IMR-90 (cell line): ENCODE results near the gene RIN1. TPM values are rescaled to one million over a fixed set of nuclear protein-coding genes. Genes with fewer than 3 reads are reported as not detected.

Source experiments
- ATAC-seq: fragments of 200-7000 bp; cut with Tn5 transposase; 2 replicates; pipeline ENCODE4 v1.9.1; 2020; ENCODE audit warnings: low read depth, mild to moderate bottlenecking, moderate library complexity
- BruUV-seq: library from RNA; stranded (reverse); fragments of 400-500 nt; replicated peaks from 2 replicates; lab custom pipeline; 2021; lab: Mats Ljungman, UMichigan
- CTCF ChIA-PET: fragments of 300-600 bp; formaldehyde crosslinking; extraction: SDS; loops from one replicate; lab custom pipeline; 2021; ENCODE audit warnings: antibody characterized with exemption; lab: Yijun Ruan, JAX
- POLR2A ChIA-PET: fragments of 300-600 bp; sonication (Branson Sonifier 250); formaldehyde crosslinking; loops from one replicate; lab custom pipeline; 2022; ENCODE audit warnings: antibody characterized with exemption; ENCODE audit not compliant: unreplicated experiment; lab: Charles Lee
- DNase-seq: peaks from one replicate; pipeline ENCODE4 v3.0.0; 2013
- H2AFZ ChIP-seq: replicated peaks from 2 replicates; pipeline ENCODE3; 2013; ENCODE audit warnings: low read length, mild to moderate bottlenecking; ENCODE audit not compliant: poor library complexity
- H2AK5ac ChIP-seq: 2 replicates; pipeline ENCODE4 v1.6.1; 2013; ENCODE audit warnings: low read depth, low read length, inconsistent platforms
- H2AK9ac ChIP-seq: replicated peaks from 2 replicates; pipeline ENCODE3; 2013; ENCODE audit warnings: mild to moderate bottlenecking, low read depth, low read length, moderate library complexity; ENCODE audit not compliant: poor library complexity
- H2BK120ac ChIP-seq: 2 replicates; pipeline ENCODE4 v1.6.1; 2013; ENCODE audit warnings: low read depth, low read length, inconsistent platforms
- H2BK15ac ChIP-seq: 3 replicates; pipeline ENCODE4 v1.6.1; 2013; ENCODE audit warnings: low read depth, low read length, inconsistent platforms
- H2BK20ac ChIP-seq: 2 replicates; pipeline ENCODE4 v1.6.1; 2013; ENCODE audit warnings: low read depth, mild to moderate bottlenecking, inconsistent platforms, low read length, moderate library complexity
- H2BK5ac ChIP-seq: 2 replicates; pipeline ENCODE4 v1.6.1; 2013; ENCODE audit warnings: mild to moderate bottlenecking, low read depth, low read length, inconsistent platforms; ENCODE audit not compliant: poor library complexity, severe bottlenecking
- H3K14ac ChIP-seq: replicated peaks from 2 replicates; pipeline ENCODE4 v1.6.1; 2013; ENCODE audit warnings: low read depth, low read length, inconsistent platforms
- H3K18ac ChIP-seq: 2 replicates; pipeline ENCODE4 v1.6.1; 2013; ENCODE audit warnings: low read depth, low read length, control low read depth
- H3K23ac ChIP-seq: 2 replicates; pipeline ENCODE4 v1.6.1; 2013; ENCODE audit warnings: low read depth, low read length, inconsistent platforms
- H3K27ac ChIP-seq: 2 replicates; pipeline ENCODE4 v1.5.1; 2013; ENCODE audit warnings: mild to moderate bottlenecking, control low read depth, low read length; ENCODE audit not compliant: insufficient read depth
- H3K27me3 ChIP-seq: 2 replicates; pipeline ENCODE4 v1.6.1; 2013; ENCODE audit warnings: low read length; ENCODE audit not compliant: control insufficient read depth, insufficient read depth
- H3K36me3 ChIP-seq: 2 replicates; pipeline ENCODE4 v1.6.1; 2013; ENCODE audit warnings: low read length, mixed read lengths; ENCODE audit not compliant: control insufficient read depth, insufficient read depth
- H3K4ac ChIP-seq: 2 replicates; pipeline ENCODE4 v1.6.1; 2013; ENCODE audit warnings: low read depth, low read length, inconsistent platforms
- H3K4me1 ChIP-seq: 2 replicates; pipeline ENCODE4 v1.6.1; 2013; ENCODE audit warnings: low read length, mixed read lengths; ENCODE audit not compliant: control insufficient read depth, insufficient read depth
- H3K4me2 ChIP-seq: 2 replicates; pipeline ENCODE4 v1.6.1; 2013; ENCODE audit warnings: low read depth, mild to moderate bottlenecking, control low read depth, low read length, moderate library complexity
- H3K4me3 ChIP-seq: 2 replicates; pipeline ENCODE4 v1.5.1; 2013; ENCODE audit warnings: low read depth, mild to moderate bottlenecking, control low read depth, low read length, moderate library complexity; ENCODE audit not compliant: insufficient read depth
- H3K56ac ChIP-seq: 2 replicates; pipeline ENCODE4 v1.6.1; 2013; ENCODE audit warnings: low read length, inconsistent platforms; ENCODE audit not compliant: insufficient read depth; ENCODE audit errors: extremely low read depth
- H3K79me1 ChIP-seq, 2 experiments: 2 replicates each; pipeline ENCODE4 v1.6.1; 2013; ENCODE audit warnings: low read length in 2 of 2, inconsistent platforms in 1 of 2, low read depth in 1 of 2
- H3K9ac ChIP-seq: 2 replicates; pipeline ENCODE4 v1.6.1; 2013; ENCODE audit warnings: low read depth, low read length, control low read depth
- H3K9me1 ChIP-seq: 2 replicates; pipeline ENCODE4 v1.6.1; 2013; ENCODE audit warnings: low read length, inconsistent platforms; ENCODE audit not compliant: insufficient read depth
- H3K9me3 ChIP-seq: 2 replicates; pipeline ENCODE4 v1.6.1; 2013; ENCODE audit warnings: low read length; ENCODE audit not compliant: control insufficient read depth, insufficient read depth
- H4K20me1 ChIP-seq: 2 replicates; pipeline ENCODE4 v1.6.1; 2013; ENCODE audit warnings: low read length, inconsistent platforms; ENCODE audit not compliant: insufficient read depth
- H4K5ac ChIP-seq: 2 replicates; pipeline ENCODE4 v1.6.1; 2013; ENCODE audit warnings: mild to moderate bottlenecking, low read depth, low read length, control low read depth
- H4K8ac ChIP-seq, 2 experiments: 2 replicates each; pipeline ENCODE4 v1.6.1; 2013; ENCODE audit warnings: low read depth in 2 of 2, low read length in 2 of 2, control low read depth in 1 of 2, inconsistent platforms in 1 of 2
- H4K91ac ChIP-seq: 2 replicates; pipeline ENCODE4 v1.6.1; 2013; ENCODE audit warnings: low read depth, low read length, inconsistent platforms; ENCODE audit not compliant: insufficient read depth
- BHLHE40 ChIP-seq: fragments of 150-350 bp; IDR thresholded peaks from 2 replicates; pipeline ENCODE4 v1.6.1; 2016; ENCODE audit warnings: mild to moderate bottlenecking, low read depth, low read length
- CEBPB ChIP-seq: IDR thresholded peaks from 2 replicates; pipeline ENCODE4 v1.6.1; 2012; ENCODE audit warnings: low read depth, low read length, improper control_type of control experiment
- CHD1 ChIP-seq: IDR thresholded peaks from 2 replicates; pipeline ENCODE4 v1.6.1; 2012; ENCODE audit warnings: low read depth, low read length, improper control_type of control experiment
- FOS ChIP-seq: fragments of 150-350 bp; IDR thresholded peaks from 2 replicates; pipeline ENCODE4 v1.6.1; 2016; ENCODE audit warnings: low read depth, low read length
- MAFK ChIP-seq: IDR thresholded peaks from 2 replicates; pipeline ENCODE4 v1.6.1; 2012; ENCODE audit warnings: low read depth, low read length, improper control_type of control experiment
- NFE2L2 ChIP-seq: fragments of 150-350 bp; IDR thresholded peaks from 2 replicates; pipeline ENCODE4 v1.6.1; 2016; ENCODE audit warnings: low read depth, mild to moderate bottlenecking, low read length
- POLR2A ChIP-seq: IDR thresholded peaks from 2 replicates; pipeline ENCODE4 v1.6.1; 2012; ENCODE audit warnings: mild to moderate bottlenecking, low read depth, low read length
- RAD21 ChIP-seq: IDR thresholded peaks from 2 replicates; pipeline ENCODE4 v1.6.1; 2012; ENCODE audit warnings: low read length, improper control_type of control experiment
- RCOR1 ChIP-seq: IDR thresholded peaks from 2 replicates; pipeline ENCODE4 v1.6.1; 2012; ENCODE audit warnings: mild to moderate bottlenecking, low read length, improper control_type of control experiment; ENCODE audit not compliant: insufficient replicate concordance
- RFX5 ChIP-seq: IDR thresholded peaks from 2 replicates; pipeline ENCODE4 v1.8.0; 2012; ENCODE audit warnings: low read depth, mild to moderate bottlenecking, low read length, moderate library complexity
- SMC3 ChIP-seq: fragments of 150-350 bp; IDR thresholded peaks from 2 replicates; pipeline ENCODE4 v1.6.1; 2016; ENCODE audit warnings: low read depth, mild to moderate bottlenecking, antibody characterized with exemption, low read length, moderate library complexity
- WGBS, 2 experiments: methylation state at CpG; one replicate each; pipeline versions ENCODE4 v1.1.5 to v1.1.7; 2013; ENCODE audit warnings: missing lambda C conversion rate in 2 of 2; ENCODE audit not compliant: insufficient read length in 1 of 2; ENCODE audit errors: extremely low coverage in 2 of 2; 5-methylcytosine and 5-hydroxymethylcytosine counted together
- dilution Hi-C: fragments of 300-500 bp; cut with HindIII; formaldehyde crosslinking; loops from one replicate; pipeline ENCODE4 v1.14.3; 2018; ENCODE audit warnings: low sequenced_read_pairs; ENCODE audit not compliant: unreplicated experiment
- in situ Hi-C: fragments of 300-500 bp; cut with MboI; formaldehyde crosslinking; loops from 3 replicates; pipeline ENCODE4 v1.14.3; 2019; ENCODE audit warnings: low sequenced_read_pairs, inconsistent platforms, mixed read lengths
- intact Hi-C: fragments of 100-400 bp; cut with micrococcal nuclease; formaldehyde crosslinking; loops from 2 replicates; pipeline ENCODE4 v1.10.0; 2022
- polyA plus RNA-seq, 3 experiments: library from polyadenylated mRNA; depleted of rRNA; stranded (reverse); fragments of >200 nt; gene quantifications; 2 replicates each; pipeline ENCODE4 v1.2.3, GENCODE V29; 2012; ENCODE audit warnings: low replicate concordance in 1 of 3
- total RNA-seq: library from RNA; depleted of rRNA; stranded (reverse); fragments of >200 nt; gene quantifications from 2 replicates; pipeline ENCODE4 v1.2.3, GENCODE V29; 2012
- TF ChIP-seq, protein P1 (sequence below): fragments of 150-350 bp; IDR thresholded peaks from 2 replicates; pipeline ENCODE4 v1.6.1; 2017; ENCODE audit warnings: mild to moderate bottlenecking, antibody characterized with exemption, low read length, low read depth
- TF ChIP-seq, protein P2 (sequence below): conservative IDR thresholded peaks from 2 replicates; pipeline ENCODE4 v1.5.1; 2012; ENCODE audit warnings: mild to moderate bottlenecking, low read depth, low read length, improper control_type of control experiment
- TF ChIP-seq, protein P3 (sequence below): fragments of 150-350 bp; IDR thresholded peaks from 2 replicates; pipeline ENCODE4 v1.6.1; 2016; ENCODE audit warnings: low read depth, mild to moderate bottlenecking, low read length, moderate library complexity, borderline replicate concordance

Gene RIN1
- total and polyA plus RNA-seq, 2 of the 4 experiments (the other 2 are of a cell fraction): 9.9 to 20.8 TPM

DNA sequence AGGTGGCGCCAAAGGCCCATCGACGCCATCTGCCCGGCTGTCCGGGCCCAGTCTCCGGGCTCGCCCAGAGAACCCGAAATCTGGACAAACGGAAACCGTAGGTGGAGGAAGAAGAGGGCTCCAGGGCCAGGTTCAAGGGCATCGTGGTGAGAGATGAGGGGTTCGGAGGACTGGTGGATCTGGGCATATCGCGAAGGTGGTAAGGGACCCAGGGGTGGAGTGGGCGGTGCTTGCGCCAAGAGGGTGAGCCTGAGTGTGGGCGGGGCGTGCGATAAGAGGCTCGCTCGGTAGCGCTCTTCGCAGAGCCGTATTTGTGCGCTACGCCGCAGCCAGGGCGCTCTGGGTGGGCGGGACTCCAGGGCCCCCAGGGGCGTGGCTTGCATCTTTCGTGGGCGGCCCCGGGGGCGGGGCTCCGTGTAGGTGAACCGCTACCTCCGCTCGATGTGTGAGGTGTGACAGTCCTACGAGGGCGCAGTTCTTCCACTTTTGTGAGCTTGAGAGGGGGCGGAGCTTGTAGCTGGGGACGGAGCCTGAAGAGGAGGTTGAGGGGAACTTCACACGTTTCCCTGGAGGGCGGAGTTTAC, 24.2 kb downstream of the RIN1 start:
- Histone ChIP-seq H2AK9ac (peak overlapping the region; percentile 84), H2BK20ac (peak overlapping the region; percentile 13; the same call in 1 of the 2 replicates), H3K9ac (peak overlapping the region; percentile 20), H3K79me1 (peaks cover 0 to 31% of the 10 kb centered on the region in 2 experiments; a peak in 2 of 4 replicates), H3K23ac (no peak overlapping the region), H3K9me3 (no peaks in the 10 kb centered on the region), H2BK120ac (peak overlapping the region; percentile 75), H3K4me3 (peak overlapping the region; percentile 63), H3K18ac (peak overlapping the region; percentile 67), H3K4me1 (peaks cover 14% of the 10 kb centered on the region), H3K56ac (no peak overlapping the region), H4K8ac (peak overlapping the region in 1 of 2 experiments; percentile 65; a peak in 2 of 4 replicates), H2BK15ac (peak overlapping the region; percentile 11; the same call in 1 of the 3 replicates), H4K5ac (0 out of 2 replicates have a peak overlapping the region, but pooled peaks have one; percentile 51), H3K9me1 (no peaks in the 10 kb centered on the region), H2BK5ac (peak overlapping the region; percentile 68), H4K20me1 (peaks cover 39% of the 10 kb centered on the region), H3K27ac (peak overlapping the region; percentile 48), H4K91ac (peak overlapping the region; percentile 45; the same call in 1 of the 2 replicates), H3K27me3 (peaks cover 4% of the 10 kb centered on the region), H3K4me2 (peak overlapping the region; percentile 92), H2AK5ac (0 out of 2 replicates have a peak overlapping the region, but pooled peaks have one; percentile 18), H2AFZ (peak overlapping the region; percentile 94), H3K14ac (peak overlapping the region; percentile 50), H3K36me3 (no peaks in the 10 kb centered on the region), H3K4ac (peak overlapping the region; percentile 69)
- BruUV-seq: no TSS peak
- 0% methylated on average over 14 of the region's 44 CpGs; no CpG with 5 or more reads in 1 of the 2 experiments for WGBS, 2 experiments
- ATAC-seq (peak; percentile 51), DNase-seq (peak; percentile 89)
- CTCF ChIA-PET: interaction anchor here (0.5 to 2.4 kb wide), 13 partner anchors 10 to 79 kb away, joined by 3 to 17 read pairs (median 5); partner anchors contain the start of genes B4GAT1, BRMS1 and RIN1
- POLR2A ChIA-PET: interaction anchor here (0.6 to 2.9 kb wide), 8 partner anchors 10 to 485 kb away, joined by 3 to 23 read pairs (median 4); partner anchors contain the start of gene RIN1
- dilution Hi-C loops: no loop called here
- intact Hi-C loops: loop anchor here (1.0 kb wide), 3 partner anchors 16 to 74 kb away; partner anchors contain the start of gene RIN1
- in situ Hi-C loops: no loop called here
- TF ChIP-seq NFE2L2 (no peak), POLR2A (peak; percentile 46), RFX5 (no peak), CHD1 (peak; percentile 42; the same call in 1 of the 2 replicates), MAFK (no peak), CEBPB (no peak), RAD21 (peak; percentile 97), FOS (no peak), BHLHE40 (no peak; the same call in 1 of the 2 replicates), RCOR1 (no peak), SMC3 (peak; percentile 97)
- TF ChIP-seq, protein P1, sequence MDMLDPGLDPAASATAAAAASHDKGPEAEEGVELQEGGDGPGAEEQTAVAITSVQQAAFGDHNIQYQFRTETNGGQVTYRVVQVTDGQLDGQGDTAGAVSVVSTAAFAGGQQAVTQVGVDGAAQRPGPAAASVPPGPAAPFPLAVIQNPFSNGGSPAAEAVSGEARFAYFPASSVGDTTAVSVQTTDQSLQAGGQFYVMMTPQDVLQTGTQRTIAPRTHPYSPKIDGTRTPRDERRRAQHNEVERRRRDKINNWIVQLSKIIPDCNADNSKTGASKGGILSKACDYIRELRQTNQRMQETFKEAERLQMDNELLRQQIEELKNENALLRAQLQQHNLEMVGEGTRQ: peak; percentile 13; the same call in 1 of the 2 replicates
- TF ChIP-seq, protein P2, sequence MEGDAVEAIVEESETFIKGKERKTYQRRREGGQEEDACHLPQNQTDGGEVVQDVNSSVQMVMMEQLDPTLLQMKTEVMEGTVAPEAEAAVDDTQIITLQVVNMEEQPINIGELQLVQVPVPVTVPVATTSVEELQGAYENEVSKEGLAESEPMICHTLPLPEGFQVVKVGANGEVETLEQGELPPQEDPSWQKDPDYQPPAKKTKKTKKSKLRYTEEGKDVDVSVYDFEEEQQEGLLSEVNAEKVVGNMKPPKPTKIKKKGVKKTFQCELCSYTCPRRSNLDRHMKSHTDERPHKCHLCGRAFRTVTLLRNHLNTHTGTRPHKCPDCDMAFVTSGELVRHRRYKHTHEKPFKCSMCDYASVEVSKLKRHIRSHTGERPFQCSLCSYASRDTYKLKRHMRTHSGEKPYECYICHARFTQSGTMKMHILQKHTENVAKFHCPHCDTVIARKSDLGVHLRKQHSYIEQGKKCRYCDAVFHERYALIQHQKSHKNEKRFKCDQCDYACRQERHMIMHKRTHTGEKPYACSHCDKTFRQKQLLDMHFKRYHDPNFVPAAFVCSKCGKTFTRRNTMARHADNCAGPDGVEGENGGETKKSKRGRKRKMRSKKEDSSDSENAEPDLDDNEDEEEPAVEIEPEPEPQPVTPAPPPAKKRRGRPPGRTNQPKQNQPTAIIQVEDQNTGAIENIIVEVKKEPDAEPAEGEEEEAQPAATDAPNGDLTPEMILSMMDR: peak; percentile 97
- TF ChIP-seq, protein P3, sequence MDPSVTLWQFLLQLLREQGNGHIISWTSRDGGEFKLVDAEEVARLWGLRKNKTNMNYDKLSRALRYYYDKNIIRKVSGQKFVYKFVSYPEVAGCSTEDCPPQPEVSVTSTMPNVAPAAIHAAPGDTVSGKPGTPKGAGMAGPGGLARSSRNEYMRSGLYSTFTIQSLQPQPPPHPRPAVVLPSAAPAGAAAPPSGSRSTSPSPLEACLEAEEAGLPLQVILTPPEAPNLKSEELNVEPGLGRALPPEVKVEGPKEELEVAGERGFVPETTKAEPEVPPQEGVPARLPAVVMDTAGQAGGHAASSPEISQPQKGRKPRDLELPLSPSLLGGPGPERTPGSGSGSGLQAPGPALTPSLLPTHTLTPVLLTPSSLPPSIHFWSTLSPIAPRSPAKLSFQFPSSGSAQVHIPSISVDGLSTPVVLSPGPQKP: no peak
